Measurements from ENCODE around the gene HLA-B. TPM values are rescaled to one million over a fixed set of nuclear protein-coding genes. Genes with fewer than 3 reads are reported as not detected.
A peak's percentile ranks its signal among the peaks of the same experiment; 100 is the strongest.
"Not testable (repeated sequence)": the region's sequence is repeated elsewhere in the genome, so short reads cannot be mapped to it uniquely, and the experiment has no call there.

Gene HLA-B
- total and polyA plus RNA-seq, 4 experiments from 2014 or later = 5,565 to 9,105 (median 6,206) TPM

- POLR2A ChIA-PET (ENCODE audit: partially characterized antibody) = interaction anchor here (0.6 to 5.1 kb wide), 27 partner anchors 9 to 1453 kb away, joined by 3 to 33 read pairs (median 4); partner anchors contain the start of genes DDX39B and MDC1
- H3K27me3 Mint-ChIP-seq = no peaks in the 10 kb centered on the region
- H3K4me1 ChIP-seq (ENCODE audit: insufficient read depth, low read length) = peaks cover 68% of the 10 kb centered on the region
These were observed 43.7 kb upstream of the HLA-B start for GRCh38 chr6:31400467-31401289.

GRCh38 chr6:31399589-31400466 lies 42.8 kb upstream of the HLA-B start:
- peak overlapping the region; percentile 75 to 97 (median 89) for H3K27ac Mint-ChIP-seq
- peaks cover 60% of the 10 kb centered on the region for H3K4me1 ChIP-seq (ENCODE audit: insufficient read depth, low read length)
- DNase-seq = peak; percentile 53 to 62 (median 58)
- H3K27ac ChIP-seq (ENCODE audit: low read depth, low read length) = peak overlapping the region; percentile 76
- intact Hi-C loops (cut with micrococcal nuclease) = loop anchor here (1.0 to 5.0 kb wide), 3 partner anchors 43 to 197 kb away; partner anchors contain the start of genes DDX39B and HLA-B
- peaks cover 0 to 21% of the 10 kb centered on the region in 2 donors for H3K36me3 Mint-ChIP-seq
- H3K27me3 ChIP-seq (ENCODE audit: insufficient read depth, low read length) = no peaks in the 10 kb centered on the region
- no peaks in the 10 kb centered on the region for H3K36me3 ChIP-seq (ENCODE audit: insufficient read depth, low read length)
- no peaks in the 10 kb centered on the region for H3K9me3 ChIP-seq (ENCODE audit: control insufficient read depth in 1 of 2, low read length in 2 of 2)
- peaks cover 35 to 72% (median 54%) of the 10 kb centered on the region in 4 donors for H3K4me1 Mint-ChIP-seq
- ChIA-PET POLR2A (ENCODE audit: partially characterized antibody) (interaction anchor here (0.6 to 5.1 kb wide), 29 partner anchors 8 to 1332 kb away, joined by 3 to 33 read pairs (median 3); partner anchors contain the start of genes DDX39B and MDC1), CTCF (ENCODE audit: partially characterized antibody) (interaction anchor here (0.7 to 9.0 kb wide), 10 partner anchors 13 to 69 kb away, joined by 3 to 131 read pairs (median 4); no protein-coding TSS in a partner anchor)
- peak overlapping the region; percentile 86 to 98 (median 97) for H3K4me3 Mint-ChIP-seq
- H3K27me3 Mint-ChIP-seq = no peaks in the 10 kb centered on the region
- peak overlapping the region; percentile 45 to 71 for H3K4me3 ChIP-seq (ENCODE audit: low read length in 2 of 2)
- H3K9me3 Mint-ChIP-seq = peaks cover 0 to 1% (median 0%) of the 10 kb centered on the region in 8 donors

More at GRCh38 chr6:31400467-31401289, 43.7 kb upstream of the HLA-B start:
- peak overlapping the region; percentile 75 to 97 (median 89) for H3K27ac Mint-ChIP-seq
- peak overlapping the region; percentile 86 to 98 (median 97) for H3K4me3 Mint-ChIP-seq
- Histone ChIP-seq H3K4me3 (ENCODE audit: low read length in 2 of 2) (peak overlapping the region; percentile 45 to 71), H3K27me3 (ENCODE audit: insufficient read depth, low read length) (no peaks in the 10 kb centered on the region), H3K9me3 (ENCODE audit: control insufficient read depth in 1 of 2, low read length in 2 of 2) (no peaks in the 10 kb centered on the region), H3K36me3 (ENCODE audit: insufficient read depth, low read length) (no peaks in the 10 kb centered on the region), H3K27ac (ENCODE audit: low read depth, low read length) (peak overlapping the region; percentile 76)
- peaks cover 38 to 78% (median 58%) of the 10 kb centered on the region in 4 donors for H3K4me1 Mint-ChIP-seq
- intact Hi-C loops (cut with micrococcal nuclease) = loop anchor here (1.0 to 2.0 kb wide), 2 partner anchors 43 to 142 kb away; partner anchors contain the start of genes DDX39B and HLA-B
- H3K9me3 Mint-ChIP-seq = peaks cover 0 to 1% (median 0%) of the 10 kb centered on the region in 8 donors
- peaks cover 0 to 21% of the 10 kb centered on the region in 2 donors for H3K36me3 Mint-ChIP-seq
- DNase-seq = peak; percentile 60 to 83 (median 69)
- CTCF ChIA-PET (ENCODE audit: partially characterized antibody) = interaction anchor here (0.9 to 9.0 kb wide), 8 partner anchors 20 to 94 kb away, joined by 3 to 131 read pairs (median 4); no protein-coding TSS in a partner anchor

DNA sequence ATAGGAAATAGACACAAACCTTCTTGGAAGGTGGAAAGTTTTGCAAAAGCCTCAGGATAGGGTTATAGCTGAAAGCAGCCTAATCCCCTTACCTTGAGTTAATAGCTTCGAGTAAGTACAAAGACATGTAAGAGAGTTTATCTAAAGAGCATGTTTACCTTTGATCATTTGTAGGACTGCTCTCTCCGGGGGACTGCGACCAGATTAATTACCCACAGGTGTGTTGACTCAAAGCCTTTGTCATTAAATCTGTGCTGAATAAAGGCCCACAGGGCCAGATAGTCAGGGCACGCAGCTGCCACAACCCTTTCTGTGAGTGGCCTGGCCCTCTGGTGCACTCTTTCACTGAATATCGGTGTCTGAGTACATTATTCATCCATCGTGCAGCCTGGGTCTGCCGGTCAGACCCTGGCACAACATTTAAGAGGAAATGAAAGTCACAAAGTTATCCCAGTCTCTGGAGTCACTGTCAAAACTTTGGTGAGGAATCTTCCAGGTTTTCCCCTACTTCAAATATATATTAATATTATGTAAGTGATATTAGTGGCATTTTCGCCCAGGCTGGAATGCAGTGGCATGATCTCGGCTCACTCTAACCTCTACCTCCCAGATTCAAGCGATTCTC lies 41.0 kb upstream of the HLA-B start:
- Mint-ChIP-seq H3K36me3 (peaks cover 12 to 26% of the 10 kb centered on the region in 2 donors), H3K4me1 (peaks cover 36 to 60% (median 47%) of the 10 kb centered on the region in 4 donors), H3K4me3 (peak overlapping the region in 5 of 8 donors; percentile 14 to 53 (median 26)), H3K27me3 (no peaks in the 10 kb centered on the region), H3K9me3 (no peaks in the 10 kb centered on the region), H3K27ac (peak overlapping the region in 2 of 7 donors; percentile 47 to 51)
- Histone ChIP-seq H3K9me3 (ENCODE audit: control insufficient read depth in 1 of 2, low read length in 2 of 2) (no peaks in the 10 kb centered on the region), H3K27me3 (ENCODE audit: insufficient read depth, low read length) (no peaks in the 10 kb centered on the region), H3K27ac (ENCODE audit: low read depth, low read length) (no peak overlapping the region), H3K36me3 (ENCODE audit: insufficient read depth, low read length) (peaks cover 3% of the 10 kb centered on the region), H3K4me3 (ENCODE audit: low read length in 2 of 2) (no peak overlapping the region), H3K4me1 (ENCODE audit: insufficient read depth, low read length) (peaks cover 46% of the 10 kb centered on the region)
- intact Hi-C loops (cut with micrococcal nuclease) = loop anchor here (1.0 to 5.0 kb wide), 2 partner anchors 43 to 199 kb away; no protein-coding TSS in a partner anchor
- no peak for DNase-seq
- CTCF ChIA-PET (ENCODE audit: partially characterized antibody) = interaction anchor here (0.9 to 9.0 kb wide), 7 partner anchors 15 to 200 kb away, joined by 3 to 131 read pairs (median 3); no protein-coding TSS in a partner anchor
- POLR2A ChIA-PET (ENCODE audit: partially characterized antibody) = interaction anchor here (0.6 to 1.5 kb wide), 3 partner anchors 21 to 1710 kb away, joined by 3 to 8 read pairs (median 3); no protein-coding TSS in a partner anchor

GRCh38 chr6:31397153-31397499 lies 40.1 kb upstream of the HLA-B start:
- H3K27me3 Mint-ChIP-seq; POLR2A ChIA-PET (ENCODE audit: partially characterized antibody); H3K9me3 ChIP-seq (ENCODE audit: control insufficient read depth in 1 of 2, low read length in 2 of 2); H3K27ac ChIP-seq (ENCODE audit: low read depth, low read length); H3K9me3 Mint-ChIP-seq; H3K27me3 ChIP-seq (ENCODE audit: insufficient read depth, low read length); H3K4me3 ChIP-seq (ENCODE audit: low read length in 2 of 2); H3K36me3 ChIP-seq (ENCODE audit: insufficient read depth, low read length); DNase-seq: not testable (repeated sequence)
- Mint-ChIP-seq H3K36me3 (peaks cover 12 to 21% of the 10 kb centered on the region in 2 donors), H3K4me1 (peaks cover 28 to 51% (median 38%) of the 10 kb centered on the region in 4 donors), H3K4me3 (peak overlapping the region in 7 of 8 donors; percentile 6 to 82 (median 58)), H3K27ac (peak overlapping the region in 5 of 7 donors; percentile 54 to 89 (median 68))
- intact Hi-C loops (cut with micrococcal nuclease) = loop anchor here (1.0 to 5.0 kb wide), 2 partner anchors 44 to 200 kb away; no protein-coding TSS in a partner anchor
- CTCF ChIA-PET (ENCODE audit: partially characterized antibody) = interaction anchor here (0.9 to 9.0 kb wide), 5 partner anchors 16 to 47 kb away, joined by 3 to 131 read pairs (median 4); no protein-coding TSS in a partner anchor
- H3K4me1 ChIP-seq (ENCODE audit: insufficient read depth, low read length) = peaks cover 37% of the 10 kb centered on the region

- intact Hi-C loops (cut with micrococcal nuclease) = loop anchor here (1.0 to 5.0 kb wide), 2 partner anchors 45 to 201 kb away; no protein-coding TSS in a partner anchor
- peaks cover 22 to 46% (median 33%) of the 10 kb centered on the region in 4 donors for H3K4me1 Mint-ChIP-seq
These were observed 39.6 kb upstream of the HLA-B start for GRCh38 chr6:31396422-31397152.

More at GRCh38 chr6:31396422-31397152, 39.6 kb upstream of the HLA-B start:
- Histone ChIP-seq H3K9me3 (ENCODE audit: control insufficient read depth in 1 of 2, low read length in 2 of 2) (no peaks in the 10 kb centered on the region), H3K27me3 (ENCODE audit: insufficient read depth, low read length) (no peaks in the 10 kb centered on the region), H3K36me3 (ENCODE audit: insufficient read depth, low read length) (peaks cover 3% of the 10 kb centered on the region), H3K27ac (ENCODE audit: low read depth, low read length) (no peak overlapping the region), H3K4me1 (ENCODE audit: insufficient read depth, low read length) (peaks cover 32% of the 10 kb centered on the region), H3K4me3 (ENCODE audit: low read length in 2 of 2) (no peak overlapping the region)
- peak; percentile 80 to 85 (median 83) for DNase-seq
- H3K36me3 Mint-ChIP-seq = peaks cover 12 to 21% of the 10 kb centered on the region in 2 donors
- peak overlapping the region in 5 of 7 donors; percentile 54 to 89 (median 68) for H3K27ac Mint-ChIP-seq
- POLR2A ChIA-PET (ENCODE audit: partially characterized antibody) = no interaction called here
- H3K9me3 Mint-ChIP-seq = no peaks in the 10 kb centered on the region
- peak overlapping the region in 7 of 8 donors; percentile 6 to 82 (median 58) for H3K4me3 Mint-ChIP-seq
- no peaks in the 10 kb centered on the region for H3K27me3 Mint-ChIP-seq
- CTCF ChIA-PET (ENCODE audit: partially characterized antibody) = interaction anchor here (1.3 to 9.0 kb wide), 3 partner anchors 34 to 52 kb away, joined by 3 to 131 read pairs (median 3); no protein-coding TSS in a partner anchor
